Endothelial cell of umbilical vein (primary cell): ENCODE data around the gene IDI2. TPM values are rescaled to one million over a fixed set of nuclear protein-coding genes. Genes with fewer than 3 reads are reported as not detected.

Experiments used
- BruUV-seq: library from RNA; stranded (reverse); fragments of 400-500 nt; replicated peaks from 2 replicates; lab custom pipeline; 2021; lab: Mats Ljungman, UMichigan
- CTCF ChIA-PET: fragments of 300-600, 350-600 bp; sonication (Branson Sonifier 250); formaldehyde crosslinking; loops from one replicate; lab custom pipeline; 2021; ENCODE audit warnings: antibody characterized with exemption, inconsistent platforms; lab: Charles Lee
- POLR2A ChIA-PET: fragments of 300-600, 350-600 bp; sonication (Branson Sonifier 250); formaldehyde crosslinking; loops from one replicate; lab custom pipeline; 2021; ENCODE audit warnings: antibody characterized with exemption, inconsistent platforms; lab: Charles Lee
- DNase-seq: peaks from one replicate; pipeline ENCODE4 v3.0.0-alpha.2; 2011; ENCODE audit warnings: low read depth, low spot score
- FAIRE-seq: peaks from 2 replicates; lab custom pipeline; 2011; peaks lifted over from hg19 to GRCh38; lab: Jason Lieb, UNC
- H2AFZ ChIP-seq: 2 replicates; pipeline ENCODE4 v1.6.0; 2012; ENCODE audit warnings: low read depth, low read length, control low read depth, inconsistent platforms
- H3K27ac ChIP-seq: 2 replicates; pipeline ENCODE4 v1.5.1; 2011; ENCODE audit warnings: low read depth, mild to moderate bottlenecking, control low read depth, low read length, moderate library complexity; ENCODE audit not compliant: insufficient read depth
- H3K27me3 ChIP-seq, 2 experiments: 2 replicates each; pipeline versions ENCODE4 v1.6.0 to v1.6.1; 2011; ENCODE audit warnings: low read length in 2 of 2, mixed read lengths in 1 of 2; ENCODE audit not compliant: control insufficient read depth in 2 of 2, insufficient read depth in 2 of 2
- H3K36me3 ChIP-seq, 2 experiments: 2 replicates in 1 of 2; 3 replicates in 1 of 2; pipeline ENCODE4 v1.5.1; 2011; ENCODE audit warnings: low read length in 2 of 2, mild to moderate bottlenecking in 1 of 2, moderate library complexity in 1 of 2; ENCODE audit not compliant: control insufficient read depth in 2 of 2, insufficient read depth in 2 of 2; ENCODE audit errors: extremely low read depth in 1 of 2
- H3K4me1 ChIP-seq: 3 replicates; pipeline ENCODE4 v1.5.1; 2011; ENCODE audit warnings: mild to moderate bottlenecking, low read length; ENCODE audit not compliant: control insufficient read depth, insufficient read depth; ENCODE audit errors: extremely low read depth
- H3K4me2 ChIP-seq: 2 replicates; pipeline ENCODE4 v1.6.1; 2011; ENCODE audit warnings: low read length, control low read depth, mixed read lengths; ENCODE audit not compliant: insufficient read depth
- H3K4me3 ChIP-seq, 3 experiments: fragments of 200-600 bp in 1 of 3; sonication (generic), shearing (Covaris generic) in 1 of 3; replicated peaks in 1 of 3; 2 replicates each; pipeline ENCODE4 v1.5.1; 2011 to 2016; ENCODE audit warnings: control low read depth in 3 of 3, low read length in 3 of 3, mild to moderate bottlenecking in 2 of 3, inconsistent platforms in 1 of 3, low read depth in 1 of 3, moderate library complexity in 1 of 3; ENCODE audit not compliant: insufficient read depth in 1 of 3
- H3K79me2 ChIP-seq: 2 replicates; pipeline ENCODE4 v1.6.0; 2012; ENCODE audit warnings: low read length, inconsistent platforms; ENCODE audit not compliant: control insufficient read depth, insufficient read depth
- H3K9ac ChIP-seq: replicated peaks from 2 replicates; pipeline ENCODE3; 2011; ENCODE audit warnings: low read length, control low read depth; ENCODE audit not compliant: insufficient read depth; ENCODE audit errors: extremely low read depth
- H3K9me1 ChIP-seq: replicated peaks from 3 replicates; pipeline ENCODE4 v1.6.0; 2011; ENCODE audit warnings: mild to moderate bottlenecking, low read length; ENCODE audit not compliant: control insufficient read depth, insufficient read depth; ENCODE audit errors: extremely low read depth
- H3K9me3 ChIP-seq: replicated peaks from 2 replicates; pipeline ENCODE4 v1.5.1; 2012; ENCODE audit warnings: low read length, inconsistent platforms; ENCODE audit not compliant: control insufficient read depth, insufficient read depth
- H4K20me1 ChIP-seq: replicated peaks from 2 replicates; pipeline ENCODE3; 2011; ENCODE audit warnings: mild to moderate bottlenecking, low read length; ENCODE audit not compliant: control insufficient read depth, insufficient read depth; ENCODE audit errors: extremely low read depth
- EZH2 ChIP-seq: IDR thresholded peaks from 2 replicates; pipeline ENCODE4 v1.6.1; 2012; ENCODE audit warnings: borderline replicate concordance, low read depth, mild to moderate bottlenecking, moderate library complexity, low read length, inconsistent platforms; ENCODE audit not compliant: severe bottlenecking
- FOS ChIP-seq: IDR thresholded peaks from 2 replicates; pipeline ENCODE4 v1.6.1; 2011; ENCODE audit warnings: mild to moderate bottlenecking, low read length, moderate library complexity, borderline replicate concordance; ENCODE audit not compliant: insufficient read depth
- GATA2 ChIP-seq: IDR thresholded peaks from 2 replicates; pipeline ENCODE4 v1.7.0; 2011; ENCODE audit warnings: low read depth, mild to moderate bottlenecking, moderate library complexity, mixed read lengths, low read length; ENCODE audit not compliant: insufficient read length, insufficient read depth
- JUN ChIP-seq: IDR thresholded peaks from 2 replicates; pipeline ENCODE4 v1.6.1; 2011; ENCODE audit warnings: borderline replicate concordance, low read depth; ENCODE audit not compliant: insufficient read length, insufficient read depth
- MYC ChIP-seq: IDR thresholded peaks from one replicate; pipeline ENCODE4 v1.6.1; 2011; ENCODE audit warnings: mild to moderate bottlenecking, low read depth, low read length
- POLR2A ChIP-seq: IDR thresholded peaks from 2 replicates; pipeline ENCODE4 v1.6.1; 2012; ENCODE audit warnings: low read depth, mild to moderate bottlenecking, control low read depth, low read length
- POLR2AphosphoS5 ChIP-seq: IDR thresholded peaks from 2 replicates; pipeline ENCODE4 v1.6.1; 2012; ENCODE audit warnings: low read depth, mild to moderate bottlenecking, control low read depth, low read length, moderate library complexity; ENCODE audit not compliant: insufficient read depth
- dilution Hi-C: fragments of 300-500 bp; cut with MboI; formaldehyde crosslinking; loops from one replicate; pipeline ENCODE4 v1.15.0; 2019; ENCODE audit warnings: low sequenced_read_pairs; ENCODE audit not compliant: extremely low pct_ligation_motif_present
- intact Hi-C: fragments of 100-400 bp; cut with micrococcal nuclease; formaldehyde crosslinking; loops from one replicate; pipeline ENCODE4 v1.10.0; 2022
- polyA plus RNA-seq, 4 experiments: library from polyadenylated mRNA; depleted of rRNA in 3 of 4; stranded (reverse) in 3 of 4; unstranded in 1 of 4; fragments of >200 nt; gene quantifications; 2 replicates each; pipeline versions ENCODE4 v1.2.1 to v1.2.3, GENCODE V29; 2011 to 2012; ENCODE audit warnings: missing spikeins in 1 of 4
- total RNA-seq: library from RNA; stranded (reverse); gene quantifications from 2 replicates; pipeline ENCODE4 v1.2.3, GENCODE V29; 2021
- TF ChIP-seq, protein P1 (sequence below), 2 donors: IDR thresholded peaks; 1 replicate in 1 of 2; 2 replicates in 1 of 2; pipeline ENCODE4 v1.5.1; 2011; ENCODE audit warnings: low read length in 2 of 2, mild to moderate bottlenecking in 2 of 2, moderate library complexity in 2 of 2, control low read depth in 1 of 2, inconsistent platforms in 1 of 2, low read depth in 1 of 2; ENCODE audit not compliant: insufficient read depth in 1 of 2; ENCODE audit errors: extremely low read depth in 1 of 2
- TF ChIP-seq, protein P2 (sequence below): IDR thresholded peaks from 2 replicates; pipeline ENCODE4 v1.6.1; 2011; ENCODE audit not compliant: insufficient read depth, insufficient read length

The IDI2 gene
- total and polyA plus RNA-seq, 2 donors (not counting 3 experiments of a cell fraction or from before 2014, with no cell fraction given), result not detected

DNA sequence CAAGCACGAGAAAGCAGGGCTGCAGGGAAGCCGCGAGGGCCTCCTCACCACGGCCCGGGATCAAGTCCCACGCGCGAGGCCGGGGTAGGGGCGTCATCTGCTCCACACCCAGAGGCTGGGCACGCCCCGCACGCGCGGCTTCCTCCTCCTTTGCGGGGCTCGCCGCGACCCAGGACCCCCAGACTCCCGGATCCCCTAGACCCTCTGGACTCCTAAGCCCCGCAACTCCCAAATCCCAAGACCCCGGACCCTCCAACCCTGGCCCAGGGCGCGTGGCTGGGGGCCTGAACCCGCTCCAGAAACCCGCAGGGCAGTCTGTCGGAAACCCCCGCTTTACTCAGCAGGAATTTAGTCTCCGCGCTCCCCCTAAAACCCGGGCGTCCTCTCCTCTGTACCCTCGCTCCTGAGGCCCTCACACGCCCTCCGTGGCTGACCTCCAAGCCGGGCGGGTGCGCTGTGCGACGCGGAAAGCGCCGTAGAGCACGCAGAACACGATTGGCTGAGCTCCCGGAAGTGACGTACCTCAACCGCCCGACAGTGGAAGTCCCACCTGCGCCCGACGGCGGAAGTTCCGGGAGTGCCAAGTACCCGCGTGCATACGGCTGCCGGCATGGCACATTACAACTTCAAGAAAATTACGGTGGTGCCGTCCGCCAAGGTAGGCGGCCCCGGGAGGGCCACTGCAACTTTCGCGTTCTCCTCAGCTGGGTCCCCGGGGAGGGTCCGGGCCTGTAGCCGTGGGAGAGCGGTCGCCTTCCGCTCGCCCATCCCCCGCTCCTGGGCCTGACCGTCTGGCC, 37.6 kb downstream of the IDI2 start, which contains the start of gene GTPBP4:
GTPBP4 (plus strand) TSS at position 565 of the 797 bp plus-strand sequence; CDS start at position 611, 46 bp downstream.
- CTCF ChIA-PET, result interaction anchor here (1.0 to 1.8 kb wide), 3 partner anchors 11 to 18 kb away, joined by 3 to 5 read pairs (median 3); no protein-coding TSS in a partner anchor

More for the DNA sequence above, 37.6 kb downstream of the IDI2 start, which contains the start of gene GTPBP4:
- Histone ChIP-seq H2AFZ (peak within 1 kb of the TSS; percentile 71), H3K9me3 (no peaks in the 10 kb centered on the region), H3K79me2 (peaks cover 46% of the 10 kb centered on the region), H3K4me2 (peak within 1 kb of the TSS; percentile 89), H3K9me1 (no peaks in the 10 kb centered on the region), H3K27me3 (no peaks in the 10 kb centered on the region), H3K9ac (peak within 1 kb of the TSS; percentile 96), H3K4me1 (peaks cover 13% of the 10 kb centered on the region), H3K27ac (peak within 1 kb of the TSS; percentile 86), H3K4me3 (peak within 1 kb of the TSS; percentile 76 to 94 (median 84)), H3K36me3 (peaks cover 4 to 8% of the 10 kb centered on the region in 2 experiments), H4K20me1 (peaks cover 2% of the 10 kb centered on the region)
- BruUV-seq, result no TSS peak
- peak; percentile 99 for FAIRE-seq
- TF ChIP-seq POLR2AphosphoS5 (peak; percentile 91), MYC (peak; percentile 80), POLR2A (peak; percentile 33), EZH2 (no peak), GATA2 (no peak), JUN (no peak), FOS (no peak)
- TF ChIP-seq, protein P1, sequence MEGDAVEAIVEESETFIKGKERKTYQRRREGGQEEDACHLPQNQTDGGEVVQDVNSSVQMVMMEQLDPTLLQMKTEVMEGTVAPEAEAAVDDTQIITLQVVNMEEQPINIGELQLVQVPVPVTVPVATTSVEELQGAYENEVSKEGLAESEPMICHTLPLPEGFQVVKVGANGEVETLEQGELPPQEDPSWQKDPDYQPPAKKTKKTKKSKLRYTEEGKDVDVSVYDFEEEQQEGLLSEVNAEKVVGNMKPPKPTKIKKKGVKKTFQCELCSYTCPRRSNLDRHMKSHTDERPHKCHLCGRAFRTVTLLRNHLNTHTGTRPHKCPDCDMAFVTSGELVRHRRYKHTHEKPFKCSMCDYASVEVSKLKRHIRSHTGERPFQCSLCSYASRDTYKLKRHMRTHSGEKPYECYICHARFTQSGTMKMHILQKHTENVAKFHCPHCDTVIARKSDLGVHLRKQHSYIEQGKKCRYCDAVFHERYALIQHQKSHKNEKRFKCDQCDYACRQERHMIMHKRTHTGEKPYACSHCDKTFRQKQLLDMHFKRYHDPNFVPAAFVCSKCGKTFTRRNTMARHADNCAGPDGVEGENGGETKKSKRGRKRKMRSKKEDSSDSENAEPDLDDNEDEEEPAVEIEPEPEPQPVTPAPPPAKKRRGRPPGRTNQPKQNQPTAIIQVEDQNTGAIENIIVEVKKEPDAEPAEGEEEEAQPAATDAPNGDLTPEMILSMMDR (IDR thresholded peaks at IDR 0.05; ENCODE audit: extremely low read depth in 1 of 2, insufficient read depth in 1 of 2, low read depth in 1 of 2, low read length in 2 of 2), result no peak
- TF ChIP-seq, protein P2, sequence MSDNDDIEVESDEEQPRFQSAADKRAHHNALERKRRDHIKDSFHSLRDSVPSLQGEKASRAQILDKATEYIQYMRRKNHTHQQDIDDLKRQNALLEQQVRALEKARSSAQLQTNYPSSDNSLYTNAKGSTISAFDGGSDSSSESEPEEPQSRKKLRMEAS, result peak; percentile 84
- peak; percentile 95 for DNase-seq
- dilution Hi-C loops (no loop called here), intact Hi-C loops (loop anchor here (1.0 to 5.0 kb wide), 4 partner anchors 44 to 477 kb away; partner anchors contain the start of genes IDI1 and LARP4B)
- POLR2A ChIA-PET, result interaction anchor here (1.5 kb wide), 1 partner anchor 61 kb away, joined by 4 read pairs; the partner anchor contains the start of gene IDI1
